K562 (cell line): ENCODE measurements around the gene CHAT. TPM values are rescaled to one million over a fixed set of nuclear protein-coding genes. Genes with fewer than 3 reads are reported as not detected.

Experiments
- ARNT ChIP-seq, 2 experiments: fragments of 450-650 bp; IDR thresholded peaks; 2 replicates each; pipeline ENCODE4 v1.6.1; 2016; ENCODE audit warnings: mild to moderate bottlenecking in 1 of 2
- CBFB ChIP-seq: sonication (generic); formaldehyde crosslinking; IDR thresholded peaks from 2 replicates; pipeline ENCODE4 v1.4.0; 2020; ENCODE audit warnings: mild to moderate bottlenecking, missing genetic modification reagents
- FOXA3 ChIP-seq, 2 experiments: fragments of 450-650 bp in 1 of 2; sonication (generic) in 1 of 2; formaldehyde crosslinking; IDR thresholded peaks in 1 of 2; conservative IDR thresholded peaks in 1 of 2; 2 replicates each; pipeline versions ENCODE4 v1.4.0 to v1.8.0; 2020 to 2022; ENCODE audit warnings: mild to moderate bottlenecking in 2 of 2, missing genetic modification reagents in 1 of 2
- HBP1 ChIP-seq: fragments of 450-650 bp; formaldehyde crosslinking; IDR thresholded peaks from 2 replicates; pipeline ENCODE4 v1.4.0; 2022; ENCODE audit warnings: missing genetic modification characterization
- HMGN3 ChIP-seq: IDR thresholded peaks from 2 replicates; pipeline ENCODE4 v1.6.1; 2011; ENCODE audit warnings: borderline replicate concordance, low read depth, mild to moderate bottlenecking, mixed read lengths, low read length; ENCODE audit not compliant: insufficient read length; ENCODE audit errors: extremely low read depth
- HNRNPUL1 ChIP-seq: fragments of 200-400 bp; formaldehyde crosslinking; IDR thresholded peaks from 2 replicates; pipeline ENCODE4 v1.6.1; 2017; ENCODE audit warnings: low read length
- NCOA6 ChIP-seq: fragments of 450-650 bp; IDR thresholded peaks from 2 replicates; pipeline ENCODE4 v1.6.1; 2017; ENCODE audit warnings: mild to moderate bottlenecking
- NFYB ChIP-seq: IDR thresholded peaks from 2 replicates; pipeline ENCODE4 v1.6.1; 2011; ENCODE audit warnings: mild to moderate bottlenecking, moderate library complexity; ENCODE audit not compliant: insufficient read length; ENCODE audit errors: extremely low read depth
- NKRF ChIP-seq: fragments of 450-650 bp; IDR thresholded peaks from 2 replicates; pipeline ENCODE4 v1.6.1; 2016; ENCODE audit warnings: borderline replicate concordance
- NR0B1 ChIP-seq: fragments of 450-650 bp; IDR thresholded peaks from one replicate; pipeline ENCODE4 v1.6.1; 2018; ENCODE audit warnings: mild to moderate bottlenecking, moderate library complexity; ENCODE audit not compliant: partially characterized antibody
- SETDB1 ChIP-seq: IDR thresholded peaks from one replicate; pipeline ENCODE4 v1.6.1; 2012; ENCODE audit warnings: low read length, control low read depth, inconsistent platforms
- ZBTB40 ChIP-seq, 2 experiments: fragments of 450-650 bp in 1 of 2; sonication (generic) in 1 of 2; formaldehyde crosslinking in 1 of 2; IDR thresholded peaks; 2 replicates each; pipeline versions ENCODE4 v1.7.1 to v1.9.0; 2016 to 2022; ENCODE audit warnings: inconsistent platforms in 1 of 2, mild to moderate bottlenecking in 1 of 2, missing genetic modification reagents in 1 of 2
- ZNF12 ChIP-seq: sonication (generic); formaldehyde crosslinking; IDR thresholded peaks from 2 replicates; pipeline ENCODE4 v1.4.0; 2020; ENCODE audit warnings: mild to moderate bottlenecking, missing genetic modification reagents
- ZNF274 ChIP-seq: IDR thresholded peaks from 2 replicates; pipeline ENCODE4 v1.6.1; 2011; ENCODE audit warnings: low read depth, mild to moderate bottlenecking, low read length, moderate library complexity, borderline replicate concordance
- polyA plus RNA-seq, 8 experiments: library from polyadenylated mRNA; depleted of rRNA in 4 of 8; stranded (reverse) in 5 of 8; unstranded in 3 of 8; fragments of >200 nt; fragmentation: Nextera tagmentation in 2 of 8; fragmentation: Illumina TruSeq in 1 of 8; extraction: Ambion mirVana in 2 of 8; extraction: Trizol in 1 of 8; gene quantifications; 2 replicates each; pipeline versions ENCODE4 v1.2.1 to v1.2.3, GENCODE V29; 2011 to 2014; ENCODE audit warnings: inconsistent platforms in 1 of 8, missing spikeins in 1 of 8
- total RNA-seq, 7 experiments: library from RNA; depleted of rRNA in 6 of 7; stranded (reverse); fragments of >200 nt in 6 of 7; fragmentation: Illumina TruSeq in 2 of 7; extraction: Trizol in 2 of 7; gene quantifications; 2 replicates each; pipeline versions ENCODE4 v1.2.1 to v1.2.3, GENCODE V29; 2011 to 2021; ENCODE audit warnings: low replicate concordance in 1 of 7

Gene CHAT
- total and polyA plus RNA-seq, 9 of the 15 experiments (the other 6 are each of a cell fraction or from before 2014, with no cell fraction given), result not detected

- TF ChIP-seq ZBTB40 (IDR thresholded peaks at IDR 0.05), result no peak
- no peak for TF ChIP-seq ZBTB40 (CRISPR knock-in tag; IDR thresholded peaks at IDR 0.05)
- no peak for TF ChIP-seq SETDB1
- no peak for TF ChIP-seq NR0B1
- TF ChIP-seq NFYB, result no peak
- TF ChIP-seq NCOA6, result no peak
- no peak for TF ChIP-seq ARNT (IDR thresholded peaks at IDR 0.05)
- TF ChIP-seq ZNF274, result no peak
- no peak for TF ChIP-seq HNRNPUL1
- no peak for TF ChIP-seq NKRF
- TF ChIP-seq HMGN3, result peak; percentile 64
- no peak for TF ChIP-seq ZNF12 (CRISPR knock-in tag)
- TF ChIP-seq HBP1 (CRISPR knock-in tag), result no peak
- peak in 1 of 2 experiments; percentile 14; a peak in 1 of 4 replicates for TF ChIP-seq FOXA3 (CRISPR knock-in tag; conservative IDR thresholded peaks at IDR 0.05 in 1 of 2, IDR thresholded peaks at IDR 0.05 in 1 of 2)
- TF ChIP-seq CBFB (CRISPR knock-in tag), result peak; percentile 24; the same call in 1 of the 2 replicates
These were observed 65.7 kb downstream of the CHAT start, which contains the start of gene C10orf53 (continued) for GRCh38 chr10:49679480-49679893.
